Effector CD8-positive, alpha-beta T cell (primary cell): Measurements from ENCODE around the gene CD163L1.

Experiments
- DNase-seq: peaks from one replicate; lab custom pipeline; 2025; lab: John Stamatoyannopoulos, UW

CD163L1 gene

DNA sequence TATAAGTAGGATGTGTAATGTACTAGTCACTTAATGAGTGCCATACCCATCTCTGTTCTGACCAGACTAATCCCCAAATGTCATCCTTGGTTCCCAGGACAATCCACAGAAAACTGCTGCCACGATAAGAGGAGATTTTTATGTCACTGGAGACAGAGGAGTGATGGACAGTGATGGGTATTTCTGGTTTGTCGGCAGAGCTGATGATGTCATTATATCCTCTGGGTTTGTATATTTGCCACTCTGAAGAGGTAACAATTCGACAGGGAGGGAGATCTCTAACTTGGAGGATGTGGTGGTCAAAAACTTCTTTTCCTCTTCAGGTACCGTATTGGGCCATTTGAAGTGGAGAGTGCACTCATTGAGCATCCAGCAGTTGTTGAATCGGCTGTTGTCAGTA lies 119.8 kb downstream of the CD163L1 start:
- DNase-seq, result no peak

DNA sequence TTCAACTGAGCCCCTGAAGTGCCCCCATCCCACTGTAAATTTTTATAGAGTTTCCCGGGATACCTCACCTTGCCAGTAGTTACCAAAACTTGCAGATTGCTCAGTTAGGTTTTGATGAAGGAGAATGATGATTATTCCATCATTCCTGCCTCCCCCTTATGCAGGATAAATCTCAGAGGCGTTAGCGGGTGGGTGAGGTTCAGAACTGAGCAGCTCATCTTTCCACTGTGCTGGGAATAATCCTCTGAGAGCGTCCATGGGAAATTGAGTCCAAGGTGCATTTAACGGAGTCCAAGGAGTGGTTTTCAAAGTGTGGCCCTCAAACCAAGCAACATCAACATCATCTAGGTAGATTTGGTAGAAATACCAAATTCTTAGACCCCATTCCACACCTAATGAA lies 121.4 kb downstream of the CD163L1 start:
- DNase-seq, result no peak

DNA sequence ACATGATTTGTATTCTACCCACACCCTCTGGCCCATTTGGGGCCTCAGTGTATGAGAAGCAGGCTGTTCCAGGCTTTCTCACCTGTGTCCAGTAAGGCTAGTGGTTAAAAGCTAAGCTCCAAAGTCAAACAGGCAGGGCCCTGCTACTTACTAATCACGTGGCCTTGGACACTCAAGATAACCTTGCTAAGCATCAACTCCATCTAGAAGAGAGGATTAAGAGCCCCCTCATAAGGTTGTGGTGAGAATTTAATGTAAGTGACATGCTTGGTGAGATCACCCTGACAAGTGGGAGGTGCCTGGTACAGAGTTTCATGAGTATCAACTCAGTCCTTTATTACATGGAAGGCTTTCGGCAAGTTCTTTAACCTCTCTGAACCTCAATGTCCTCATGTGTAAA lies 122.3 kb downstream of the CD163L1 start:
- no peak for DNase-seq

DNA sequence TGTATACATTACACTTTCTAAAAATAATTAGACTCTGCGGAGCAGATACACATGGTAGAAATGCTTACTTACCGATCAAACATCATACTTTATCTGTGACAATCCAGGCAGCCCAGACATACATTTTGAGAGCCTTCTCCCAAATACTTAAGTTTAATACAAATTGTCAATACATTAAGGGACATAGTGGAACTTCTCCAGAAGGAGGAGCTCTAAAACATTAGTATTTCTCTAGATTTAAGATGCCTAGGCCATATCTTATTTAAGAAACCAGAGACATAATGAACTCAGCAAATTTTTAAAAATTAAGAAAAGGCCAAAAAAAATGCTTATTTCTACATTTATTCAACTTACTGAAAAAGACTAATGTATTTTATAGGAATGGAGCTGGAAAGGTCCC lies 124.0 kb downstream of the CD163L1 start:
- DNase-seq, result no peak

DNA sequence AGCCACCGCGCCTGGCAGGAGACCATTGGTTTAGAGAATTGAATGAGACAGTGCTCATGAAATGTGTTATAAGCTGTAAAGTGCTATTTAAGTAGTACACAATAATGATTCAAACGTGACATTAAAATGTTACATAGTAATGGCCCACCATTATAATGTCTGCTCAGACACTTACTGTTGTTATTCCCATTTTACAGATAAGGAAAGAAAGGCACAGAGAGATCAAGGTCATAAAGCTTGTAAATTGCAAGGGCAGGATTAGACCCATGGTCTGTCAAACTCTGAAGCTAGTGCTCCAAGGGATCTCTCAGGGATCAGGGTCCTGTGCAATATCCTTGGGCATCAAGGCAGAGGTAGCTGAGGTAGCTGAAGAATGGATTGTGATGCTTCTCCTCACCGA lies 133.9 kb downstream of the CD163L1 start:
- DNase-seq, result no peak
